HG03103 (cell line): Measurements from ENCODE around the gene TMEM141.
"Not testable (repeated sequence)": the region's sequence is repeated elsewhere in the genome, so short reads cannot be mapped to it uniquely, and the experiment has no call there.

Experiments
- ATAC-seq: cut with Tn5 transposase; IDR thresholded peaks from one replicate; pipeline ENCODE4 v1.9.1; 2021; ENCODE audit warnings: low read depth; ENCODE audit not compliant: unreplicated experiment

The TMEM141 gene

GRCh38 chr9:136754626-136755301, 36.4 kb upstream of the TMEM141 start:
- no peak for ATAC-seq

- not testable (repeated sequence) for ATAC-seq
Observed at GRCh38 chr9:136755302-136756133, 35.6 kb upstream of the TMEM141 start.

- ATAC-seq = no peak
Observed at GRCh38 chr9:136756134-136756438, 35.1 kb upstream of the TMEM141 start.

GRCh38 chr9:136756836-136757235, 34.3 kb upstream of the TMEM141 start:
- no peak for ATAC-seq

- no peak for ATAC-seq
Observed at GRCh38 chr9:136757328-136757727, 33.8 kb upstream of the TMEM141 start.

- ATAC-seq = no peak
Observed at GRCh38 chr9:136757751-136758140, 33.4 kb upstream of the TMEM141 start.

- no peak for ATAC-seq
Observed at GRCh38 chr9:136759001-136759400, 32.1 kb upstream of the TMEM141 start.

- no peak for ATAC-seq
Observed at GRCh38 chr9:136759436-136760325, 31.5 kb upstream of the TMEM141 start.

- ATAC-seq = no peak
Observed at GRCh38 chr9:136760424-136760823, 30.7 kb upstream of the TMEM141 start.

- not testable (repeated sequence) for ATAC-seq
Observed at GRCh38 chr9:136760834-136761544, 30.2 kb upstream of the TMEM141 start.

GRCh38 chr9:136761545-136761981, 29.6 kb upstream of the TMEM141 start:
- no peak for ATAC-seq

GRCh38 chr9:136762221-136762691, 28.9 kb upstream of the TMEM141 start:
- no peak for ATAC-seq

- ATAC-seq = no peak
Observed at GRCh38 chr9:136762915-136763648, 28.1 kb upstream of the TMEM141 start.

- ATAC-seq = no peak
Observed at GRCh38 chr9:136763649-136764035, 27.5 kb upstream of the TMEM141 start.

- ATAC-seq = no peak
Observed at GRCh38 chr9:136764301-136764891, 26.7 kb upstream of the TMEM141 start, which contains the start of gene LCN15. Gene LCN15, minus strand, starts transcription at chr9:136764518. Its CDS starts 30 bp downstream, at chr9:136764488.

GRCh38 chr9:136765041-136765440, 26.1 kb upstream of the TMEM141 start:
- no peak for ATAC-seq

GRCh38 chr9:136765745-136766409, 25.3 kb upstream of the TMEM141 start:
- ATAC-seq = not testable (repeated sequence)

- ATAC-seq = not testable (repeated sequence)
Observed at GRCh38 chr9:136766410-136767120, 24.6 kb upstream of the TMEM141 start.
